Mucosa of descending colon (tissue), 3 donors: Measurements from ENCODE around the gene OMA1. TPM values are rescaled to one million over a fixed set of nuclear protein-coding genes. Genes with fewer than 3 reads are reported as not detected.

ENCODE experiments used
- ATAC-seq: fragments of 200-7000 bp; cut with Tn5 transposase; one replicate; pipeline ENCODE4 v1.9.1; 2020; ENCODE audit warnings: mild to moderate bottlenecking, moderate library complexity
- DNase-seq, 3 donors: peaks; one replicate each; pipeline ENCODE4 v3.0.0-alpha.2; 2020
- H3K36me3 ChIP-seq: fragments of 200-600 bp; one replicate; pipeline ENCODE4 v1.8.0; 2021; ENCODE audit warnings: low read depth, mild to moderate bottlenecking
- H3K4me1 ChIP-seq: fragments of 200-600 bp; one replicate; pipeline ENCODE4 v1.8.0; 2021; ENCODE audit warnings: low read depth, mild to moderate bottlenecking
- H3K4me3 ChIP-seq: fragments of 200-600 bp; one replicate; pipeline ENCODE4 v1.8.0; 2021; ENCODE audit warnings: mild to moderate bottlenecking
- H3K9me3 ChIP-seq: fragments of 200-600 bp; one replicate; pipeline ENCODE4 v1.8.0; 2021; ENCODE audit warnings: mild to moderate bottlenecking
- CTCF ChIP-seq: fragments of 200-600 bp; IDR thresholded peaks from one replicate; pipeline ENCODE4 v1.8.0; 2022; ENCODE audit warnings: antibody characterized with exemption, mild to moderate bottlenecking
- intact Hi-C, 2 donors: fragments of 100-400 bp; cut with DNase I in 1 of 2; cut with micrococcal nuclease in 1 of 2; formaldehyde crosslinking; loops; one replicate each; pipeline versions ENCODE4 v1.11.0 to v1.11.1; 2022; cut with DNase I, micrococcal nuclease
- long read RNA-seq, 2 donors: library from polyadenylated mRNA; unstranded; transcript quantifications; one replicate each; pipeline ENCODE4 v2.0.0, GENCODE V29; 2019 to 2021
- total RNA-seq, 3 donors: library from RNA; stranded (reverse); fragmentation: NEBNext Ultra II Directional in 2 of 3; extraction: Animal tissue kit (Norgen Biotek cat#: 25700) in 2 of 3; gene quantifications; one replicate each; pipeline versions ENCODE4 v1.2.1 to v1.2.4, GENCODE V29; 2021 to 2023
- donor health status: DM: no; HTN: no; CAD: no; lungs with moderate emphysema.
- donor health status: DM: no; HTN: no; CAD: no.
- donor health status: DM: no; HTN: yes; CAD: no.

OMA1 gene
- 10 to 100 TPM; 20.4 to 42.4 (median 32.4) TPM for total RNA-seq
- long read RNA-seq, donor 1, partial matches to known transcripts = 0 of 15 reads
- long read RNA-seq, donor 1, other reads (novel, unspliced or antisense) = 15 of 15 reads
- long read RNA-seq, donor 2, partial matches to known transcripts = 1 of 16 reads
- long read RNA-seq, donor 2, other reads (novel, unspliced or antisense) = 15 of 16 reads

GRCh38 chr1:58546520-58547308 is at the start of gene OMA1:
OMA1 (minus strand) TSS chr1:58546726; CDS start chr1:58539294, 7,432 bp downstream.
- peak within 1 kb of the TSS; percentile 84 for H3K4me3 ChIP-seq
- H3K9me3 ChIP-seq = no peaks in the 10 kb centered on the region
- TF ChIP-seq CTCF = peak; percentile 97
- H3K4me1 ChIP-seq = peaks cover 4% of the 10 kb centered on the region
- H3K36me3 ChIP-seq = no peaks in the 10 kb centered on the region
- DNase-seq = peak; percentile 97 to 99 (median 99)
- ATAC-seq = peak; percentile 99
- intact Hi-C loops = loop anchor here in 1 of 2 donors (5.0 kb wide), 1 partner anchor 831 kb away; no protein-coding TSS in a partner anchor

- no peak for TF ChIP-seq CTCF
- Histone ChIP-seq H3K36me3 (no peaks in the 10 kb centered on the region), H3K4me1 (no peaks in the 10 kb centered on the region), H3K9me3 (no peaks in the 10 kb centered on the region), H3K4me3 (no peak overlapping the region)
- no peak for DNase-seq
- intact Hi-C loops = no loop called here
- no peak for ATAC-seq
Measured at GRCh38 chr1:58594546-58594945, 48.0 kb upstream of the OMA1 start.

- Histone ChIP-seq H3K9me3 (no peaks in the 10 kb centered on the region), H3K4me1 (no peaks in the 10 kb centered on the region), H3K36me3 (no peaks in the 10 kb centered on the region), H3K4me3 (no peak overlapping the region)
- no peak for ATAC-seq
- no peak for DNase-seq
- intact Hi-C loops = no loop called here
- no peak for TF ChIP-seq CTCF
Measured at GRCh38 chr1:58592522-58593134, 46.1 kb upstream of the OMA1 start.

GRCh38 chr1:58591806-58592205 is 45.3 kb upstream of the OMA1 start:
- no peaks in the 10 kb centered on the region for H3K36me3 ChIP-seq
- H3K9me3 ChIP-seq = no peaks in the 10 kb centered on the region
- no peak for ATAC-seq
- intact Hi-C loops = no loop called here
- H3K4me3 ChIP-seq = no peak overlapping the region
- no peak for TF ChIP-seq CTCF
- H3K4me1 ChIP-seq = no peaks in the 10 kb centered on the region
- DNase-seq = no peak

- H3K4me1 ChIP-seq = no peaks in the 10 kb centered on the region
- no peaks in the 10 kb centered on the region for H3K36me3 ChIP-seq
- H3K4me3 ChIP-seq = no peak overlapping the region
- ATAC-seq (no peak), DNase-seq (no peak)
- intact Hi-C loops = no loop called here
- H3K9me3 ChIP-seq = no peaks in the 10 kb centered on the region
- no peak for TF ChIP-seq CTCF
Measured at GRCh38 chr1:58590019-58590418, 43.5 kb upstream of the OMA1 start.
